ENCODE results near the gene PDZD7.

Gene PDZD7

DNA sequence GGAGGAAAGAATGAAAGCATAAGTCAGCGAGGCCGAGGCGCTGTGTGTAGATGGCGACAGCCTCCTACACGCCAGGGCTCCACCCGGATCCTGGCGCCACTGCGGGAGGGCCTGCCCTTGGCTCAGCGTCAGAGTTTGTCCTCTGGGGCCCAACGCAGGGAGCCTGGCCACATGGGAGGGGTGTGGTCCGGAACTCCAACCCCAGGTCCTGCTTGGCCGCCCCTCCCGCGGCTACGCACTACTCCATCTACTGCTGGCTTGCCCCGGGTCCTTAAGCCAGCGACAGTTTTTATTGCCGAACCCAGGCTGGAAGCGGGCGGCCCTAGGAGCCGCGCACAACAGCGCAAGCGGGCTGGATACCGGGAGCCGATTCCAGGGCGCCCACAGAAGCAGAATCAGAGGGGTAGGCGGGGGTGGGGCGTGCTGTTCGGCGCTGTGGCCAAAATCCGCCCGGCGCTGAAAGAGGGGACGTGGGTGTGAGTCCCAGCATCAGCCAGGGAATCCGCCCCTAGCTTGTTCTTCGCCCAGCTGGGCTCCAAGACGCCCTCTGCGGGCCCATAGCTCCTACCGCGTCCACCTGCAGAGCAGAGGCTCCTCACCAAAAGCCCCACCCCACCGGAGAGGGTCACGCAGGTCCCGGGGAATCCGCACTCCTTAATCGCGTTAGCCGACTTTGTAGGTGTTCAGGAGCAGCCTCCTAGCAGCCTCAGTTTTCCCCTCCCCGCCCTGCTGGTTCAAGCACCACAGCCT lies 35.4 kb upstream of the PDZD7 start:
- TF ChIP-seq, protein P1, sequence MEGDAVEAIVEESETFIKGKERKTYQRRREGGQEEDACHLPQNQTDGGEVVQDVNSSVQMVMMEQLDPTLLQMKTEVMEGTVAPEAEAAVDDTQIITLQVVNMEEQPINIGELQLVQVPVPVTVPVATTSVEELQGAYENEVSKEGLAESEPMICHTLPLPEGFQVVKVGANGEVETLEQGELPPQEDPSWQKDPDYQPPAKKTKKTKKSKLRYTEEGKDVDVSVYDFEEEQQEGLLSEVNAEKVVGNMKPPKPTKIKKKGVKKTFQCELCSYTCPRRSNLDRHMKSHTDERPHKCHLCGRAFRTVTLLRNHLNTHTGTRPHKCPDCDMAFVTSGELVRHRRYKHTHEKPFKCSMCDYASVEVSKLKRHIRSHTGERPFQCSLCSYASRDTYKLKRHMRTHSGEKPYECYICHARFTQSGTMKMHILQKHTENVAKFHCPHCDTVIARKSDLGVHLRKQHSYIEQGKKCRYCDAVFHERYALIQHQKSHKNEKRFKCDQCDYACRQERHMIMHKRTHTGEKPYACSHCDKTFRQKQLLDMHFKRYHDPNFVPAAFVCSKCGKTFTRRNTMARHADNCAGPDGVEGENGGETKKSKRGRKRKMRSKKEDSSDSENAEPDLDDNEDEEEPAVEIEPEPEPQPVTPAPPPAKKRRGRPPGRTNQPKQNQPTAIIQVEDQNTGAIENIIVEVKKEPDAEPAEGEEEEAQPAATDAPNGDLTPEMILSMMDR (IDR thresholded peaks at IDR 0.05; ENCODE audit: insufficient read depth, low read depth, low read length, missing control alignments): peak; percentile 43
- peak; percentile 68 for DNase-seq (ENCODE audit: low read depth)
- peak overlapping the region; percentile 74 for H3K4me3 ChIP-seq (ENCODE audit: low read depth, low read length)

DNA sequence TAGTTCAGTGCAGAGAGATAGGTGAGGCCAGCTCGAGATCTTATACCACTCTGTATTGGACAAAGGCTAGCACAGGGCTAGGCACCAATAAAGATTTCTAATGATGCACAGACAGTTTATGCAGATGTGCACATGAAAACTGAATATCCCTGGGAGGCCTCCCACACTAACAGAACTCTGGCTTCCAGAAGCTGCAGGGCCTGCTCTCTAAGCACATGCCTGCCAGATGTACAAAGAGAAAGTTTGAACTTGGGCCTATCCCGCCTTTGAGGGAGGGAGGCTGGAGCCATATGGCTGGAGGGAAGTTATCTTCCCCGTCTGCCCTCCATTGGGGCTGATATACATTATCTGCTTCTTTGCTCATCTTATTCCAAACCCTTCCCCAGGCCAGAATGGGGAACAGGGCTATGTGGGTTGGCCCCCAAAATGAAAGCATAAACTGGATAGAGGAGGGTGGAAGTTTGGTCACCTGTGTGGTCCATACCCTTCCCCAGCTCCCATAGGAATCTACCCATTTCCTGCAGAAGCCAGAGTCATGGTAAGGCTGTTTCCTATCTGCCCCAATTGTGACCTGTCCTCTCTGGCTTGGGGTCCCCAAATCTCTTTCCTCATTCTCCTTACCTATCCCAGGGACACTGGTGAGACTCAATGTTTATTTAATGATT lies 34.7 kb upstream of the PDZD7 start:
- no peak for DNase-seq (ENCODE audit: low read depth)
- TF ChIP-seq, protein P1 (IDR thresholded peaks at IDR 0.05; ENCODE audit: insufficient read depth, low read depth, low read length, missing control alignments): no peak
- H3K4me3 ChIP-seq (ENCODE audit: low read depth, low read length): no peak overlapping the region

DNA sequence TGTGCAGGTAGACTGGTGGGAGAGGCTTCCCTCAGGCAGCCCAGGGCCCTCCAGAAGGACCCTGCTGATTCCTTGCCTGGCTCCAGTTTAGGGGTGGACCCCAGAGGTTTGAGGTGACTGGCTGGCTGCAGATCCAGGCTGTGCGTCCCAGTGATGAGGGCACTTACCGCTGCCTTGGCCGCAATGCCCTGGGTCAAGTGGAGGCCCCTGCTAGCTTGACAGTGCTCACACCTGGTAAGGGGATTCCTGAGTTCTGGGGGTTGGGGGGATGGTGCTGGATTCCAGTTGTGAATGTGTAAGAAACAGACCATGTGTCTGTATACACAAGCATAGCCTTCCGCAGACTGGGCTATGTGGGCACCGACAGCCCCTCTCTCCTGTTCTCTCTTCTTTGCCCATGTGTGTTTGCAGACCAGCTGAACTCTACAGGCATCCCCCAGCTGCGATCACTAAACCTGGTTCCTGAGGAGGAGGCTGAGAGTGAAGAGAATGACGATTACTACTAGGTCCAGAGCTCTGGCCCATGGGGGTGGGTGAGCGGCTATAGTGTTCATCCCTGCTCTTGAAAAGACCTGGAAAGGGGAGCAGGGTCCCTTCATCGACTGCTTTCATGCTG lies 33.6 kb upstream of the PDZD7 start:
- H3K4me3 ChIP-seq (ENCODE audit: low read depth, low read length): no peak overlapping the region
- TF ChIP-seq, protein P1 (IDR thresholded peaks at IDR 0.05; ENCODE audit: insufficient read depth, low read depth, low read length, missing control alignments): no peak
- DNase-seq (ENCODE audit: low read depth): no peak

DNA sequence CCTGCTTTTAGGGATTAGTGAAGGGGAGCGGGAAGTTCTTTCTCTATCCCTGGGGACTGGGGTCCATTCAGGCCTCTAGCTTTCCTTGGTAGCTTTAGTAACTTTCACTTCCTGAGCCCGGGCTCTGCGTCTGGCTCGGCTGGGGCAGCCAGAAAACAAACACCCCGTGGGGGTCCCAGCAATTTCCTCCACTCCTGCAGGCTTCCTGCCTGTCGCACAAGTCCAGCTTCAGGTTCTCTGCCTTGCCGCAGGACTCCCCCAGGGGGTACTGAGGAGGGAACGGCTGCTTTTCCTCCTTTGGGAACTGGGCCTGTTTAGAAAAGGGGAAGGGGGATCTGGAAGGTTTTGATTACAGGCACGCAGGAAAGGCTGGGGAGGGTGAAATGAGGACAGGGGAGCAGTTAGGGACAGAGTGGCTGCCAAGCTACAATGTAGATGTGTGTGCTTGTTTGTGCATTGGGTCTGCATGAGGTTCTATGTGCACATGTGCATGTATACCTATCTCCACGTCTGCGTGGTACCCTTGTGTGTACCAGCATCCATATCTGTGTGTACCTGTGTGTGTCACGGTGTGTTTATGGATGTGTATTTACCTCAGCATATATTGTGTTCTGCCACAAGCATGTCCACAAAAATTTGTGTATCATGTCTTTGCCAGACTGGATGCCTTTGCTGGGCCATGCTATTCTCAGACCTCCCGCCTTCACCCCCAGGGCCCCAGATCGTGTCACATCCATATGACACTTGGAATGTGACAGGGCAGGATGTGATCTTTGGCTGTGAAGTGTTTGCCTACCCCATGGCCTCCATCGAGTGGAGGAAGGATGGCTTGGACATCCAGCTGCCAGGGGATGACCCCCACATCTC lies 32.9 kb upstream of the PDZD7 start:
- no peak for DNase-seq (ENCODE audit: low read depth)
- H3K4me3 ChIP-seq (ENCODE audit: low read depth, low read length): no peak overlapping the region
- TF ChIP-seq, protein P1 (IDR thresholded peaks at IDR 0.05; ENCODE audit: insufficient read depth, low read depth, low read length, missing control alignments): no peak

DNA sequence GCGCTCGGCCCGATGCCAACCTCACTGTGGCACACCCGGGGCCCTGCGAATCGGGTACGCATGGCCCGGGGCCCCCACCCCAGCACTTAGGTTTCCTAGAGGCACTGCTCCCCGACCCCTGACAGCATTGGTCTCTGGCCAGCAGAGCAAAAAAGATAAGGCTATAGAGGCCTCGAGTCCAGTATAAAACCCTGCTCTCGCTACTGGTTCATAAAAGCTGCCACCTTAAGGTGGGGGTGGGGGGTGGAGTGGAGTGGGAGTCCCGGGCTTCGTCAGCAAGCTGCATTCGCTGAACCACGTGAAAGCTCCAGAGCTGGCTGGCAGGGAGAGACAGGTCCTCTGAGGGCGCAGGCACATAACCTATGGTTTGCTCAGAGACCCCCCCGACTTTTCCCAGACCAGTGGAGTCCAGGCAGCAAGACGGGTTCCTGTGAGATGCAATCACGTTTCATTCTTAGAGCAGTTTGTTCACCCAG lies 32.2 kb upstream of the PDZD7 start:
- TF ChIP-seq, protein P1 (IDR thresholded peaks at IDR 0.05; ENCODE audit: insufficient read depth, low read depth, low read length, missing control alignments): no peak
- H3K4me3 ChIP-seq (ENCODE audit: low read depth, low read length): no peak overlapping the region
- no peak for DNase-seq (ENCODE audit: low read depth)

Measured in GM12865 (cell line).